ENCODE data around the gene RAB10. TPM values are rescaled to one million over a fixed set of nuclear protein-coding genes. Genes with fewer than 3 reads are reported as not detected.

RAB10 gene
- total and polyA plus RNA-seq, 2 of the 13 experiments (the other 11 are each of a cell fraction or from before 2014, with no cell fraction given) = 48.2 to 120 TPM

DNA sequence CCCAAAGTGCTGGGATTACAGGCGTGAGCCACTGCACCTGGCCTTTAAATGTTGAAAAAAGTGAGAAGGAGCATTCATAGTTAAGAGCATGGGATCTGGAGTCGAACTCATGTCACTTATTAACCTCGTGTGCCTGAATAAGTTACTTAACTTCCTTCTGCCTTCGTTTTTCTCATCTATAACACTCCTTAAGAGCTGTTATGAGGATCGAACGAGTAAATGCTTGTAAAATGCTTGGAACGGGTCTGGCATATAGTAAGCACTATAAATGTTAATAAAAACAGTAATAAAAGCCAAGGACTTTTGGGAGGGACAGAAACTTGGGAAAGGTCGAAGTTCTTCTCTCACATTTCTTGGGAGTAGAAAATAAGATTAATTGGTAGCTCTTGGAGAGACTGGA is 40.8 kb downstream of the RAB10 start (continued):
- TF ChIP-seq, protein P1, sequence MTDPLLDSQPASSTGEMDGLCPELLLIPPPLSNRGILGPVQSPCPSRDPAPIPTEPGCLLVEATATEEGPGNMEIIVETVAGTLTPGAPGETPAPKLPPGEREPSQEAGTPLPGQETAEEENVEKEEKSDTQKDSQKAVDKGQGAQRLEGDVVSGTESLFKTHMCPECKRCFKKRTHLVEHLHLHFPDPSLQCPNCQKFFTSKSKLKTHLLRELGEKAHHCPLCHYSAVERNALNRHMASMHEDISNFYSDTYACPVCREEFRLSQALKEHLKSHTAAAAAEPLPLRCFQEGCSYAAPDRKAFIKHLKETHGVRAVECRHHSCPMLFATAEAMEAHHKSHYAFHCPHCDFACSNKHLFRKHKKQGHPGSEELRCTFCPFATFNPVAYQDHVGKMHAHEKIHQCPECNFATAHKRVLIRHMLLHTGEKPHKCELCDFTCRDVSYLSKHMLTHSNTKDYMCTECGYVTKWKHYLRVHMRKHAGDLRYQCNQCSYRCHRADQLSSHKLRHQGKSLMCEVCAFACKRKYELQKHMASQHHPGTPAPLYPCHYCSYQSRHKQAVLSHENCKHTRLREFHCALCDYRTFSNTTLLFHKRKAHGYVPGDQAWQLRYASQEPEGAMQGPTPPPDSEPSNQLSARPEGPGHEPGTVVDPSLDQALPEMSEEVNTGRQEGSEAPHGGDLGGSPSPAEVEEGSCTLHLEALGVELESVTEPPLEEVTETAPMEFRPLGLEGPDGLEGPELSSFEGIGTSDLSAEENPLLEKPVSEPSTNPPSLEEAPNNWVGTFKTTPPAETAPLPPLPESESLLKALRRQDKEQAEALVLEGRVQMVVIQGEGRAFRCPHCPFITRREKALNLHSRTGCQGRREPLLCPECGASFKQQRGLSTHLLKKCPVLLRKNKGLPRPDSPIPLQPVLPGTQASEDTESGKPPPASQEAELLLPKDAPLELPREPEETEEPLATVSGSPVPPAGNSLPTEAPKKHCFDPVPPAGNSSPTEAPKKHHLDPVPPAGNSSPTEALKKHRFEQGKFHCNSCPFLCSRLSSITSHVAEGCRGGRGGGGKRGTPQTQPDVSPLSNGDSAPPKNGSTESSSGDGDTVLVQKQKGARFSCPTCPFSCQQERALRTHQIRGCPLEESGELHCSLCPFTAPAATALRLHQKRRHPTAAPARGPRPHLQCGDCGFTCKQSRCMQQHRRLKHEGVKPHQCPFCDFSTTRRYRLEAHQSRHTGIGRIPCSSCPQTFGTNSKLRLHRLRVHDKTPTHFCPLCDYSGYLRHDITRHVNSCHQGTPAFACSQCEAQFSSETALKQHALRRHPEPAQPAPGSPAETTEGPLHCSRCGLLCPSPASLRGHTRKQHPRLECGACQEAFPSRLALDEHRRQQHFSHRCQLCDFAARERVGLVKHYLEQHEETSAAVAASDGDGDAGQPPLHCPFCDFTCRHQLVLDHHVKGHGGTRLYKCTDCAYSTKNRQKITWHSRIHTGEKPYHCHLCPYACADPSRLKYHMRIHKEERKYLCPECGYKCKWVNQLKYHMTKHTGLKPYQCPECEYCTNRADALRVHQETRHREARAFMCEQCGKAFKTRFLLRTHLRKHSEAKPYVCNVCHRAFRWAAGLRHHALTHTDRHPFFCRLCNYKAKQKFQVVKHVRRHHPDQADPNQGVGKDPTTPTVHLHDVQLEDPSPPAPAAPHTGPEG (CRISPR knock-in tag; IDR thresholded peaks at IDR 0.05) = no peak
- no peak for TF ChIP-seq ZNF619 (CRISPR knock-in tag; IDR thresholded peaks at IDR 0.05)
- TF ChIP-seq, protein P2, sequence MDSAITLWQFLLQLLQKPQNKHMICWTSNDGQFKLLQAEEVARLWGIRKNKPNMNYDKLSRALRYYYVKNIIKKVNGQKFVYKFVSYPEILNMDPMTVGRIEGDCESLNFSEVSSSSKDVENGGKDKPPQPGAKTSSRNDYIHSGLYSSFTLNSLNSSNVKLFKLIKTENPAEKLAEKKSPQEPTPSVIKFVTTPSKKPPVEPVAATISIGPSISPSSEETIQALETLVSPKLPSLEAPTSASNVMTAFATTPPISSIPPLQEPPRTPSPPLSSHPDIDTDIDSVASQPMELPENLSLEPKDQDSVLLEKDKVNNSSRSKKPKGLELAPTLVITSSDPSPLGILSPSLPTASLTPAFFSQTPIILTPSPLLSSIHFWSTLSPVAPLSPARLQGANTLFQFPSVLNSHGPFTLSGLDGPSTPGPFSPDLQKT (CRISPR knock-in tag; IDR thresholded peaks at IDR 0.05; ENCODE audit: borderline replicate concordance) = no peak
- TF ChIP-seq ZNF264 (CRISPR knock-in tag; IDR thresholded peaks at IDR 0.05) = no peak
- TF ChIP-seq, protein P3, sequence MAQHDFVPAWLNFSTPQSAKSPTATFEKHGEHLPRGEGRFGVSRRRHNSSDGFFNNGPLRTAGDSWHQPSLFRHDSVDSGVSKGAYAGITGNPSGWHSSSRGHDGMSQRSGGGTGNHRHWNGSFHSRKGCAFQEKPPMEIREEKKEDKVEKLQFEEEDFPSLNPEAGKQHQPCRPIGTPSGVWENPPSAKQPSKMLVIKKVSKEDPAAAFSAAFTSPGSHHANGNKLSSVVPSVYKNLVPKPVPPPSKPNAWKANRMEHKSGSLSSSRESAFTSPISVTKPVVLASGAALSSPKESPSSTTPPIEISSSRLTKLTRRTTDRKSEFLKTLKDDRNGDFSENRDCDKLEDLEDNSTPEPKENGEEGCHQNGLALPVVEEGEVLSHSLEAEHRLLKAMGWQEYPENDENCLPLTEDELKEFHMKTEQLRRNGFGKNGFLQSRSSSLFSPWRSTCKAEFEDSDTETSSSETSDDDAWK (CRISPR knock-in tag; IDR thresholded peaks at IDR 0.05) = no peak
- TF ChIP-seq, protein P4, sequence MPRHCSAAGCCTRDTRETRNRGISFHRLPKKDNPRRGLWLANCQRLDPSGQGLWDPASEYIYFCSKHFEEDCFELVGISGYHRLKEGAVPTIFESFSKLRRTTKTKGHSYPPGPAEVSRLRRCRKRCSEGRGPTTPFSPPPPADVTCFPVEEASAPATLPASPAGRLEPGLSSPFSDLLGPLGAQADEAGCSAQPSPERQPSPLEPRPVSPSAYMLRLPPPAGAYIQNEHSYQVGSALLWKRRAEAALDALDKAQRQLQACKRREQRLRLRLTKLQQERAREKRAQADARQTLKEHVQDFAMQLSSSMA (CRISPR knock-in tag; IDR thresholded peaks at IDR 0.05) = no peak
- TF ChIP-seq KLF9 (CRISPR knock-in tag; IDR thresholded peaks at IDR 0.05; ENCODE audit: low read depth) = no peak

Measured in HepG2 (cell line).